ENCODE results near the gene RNF20. TPM values are rescaled to one million over a fixed set of nuclear protein-coding genes. Genes with fewer than 3 reads are reported as not detected.

Gene RNF20
- total and polyA plus RNA-seq, 2 of the 13 experiments (the other 11 are each of a cell fraction or from before 2014, with no cell fraction given): 12.7 to 37.6 TPM

- POLR2A ChIA-PET: no interaction called here
- Histone ChIP-seq H3K79me2 (ENCODE audit: insufficient read depth, low read length) (no peaks in the 10 kb centered on the region), H3K9me3 (ENCODE audit: low read length) (no peaks in the 10 kb centered on the region), H3K9ac (ENCODE audit: insufficient read depth, low read depth, low read length) (no peak overlapping the region), H3K27me3 (ENCODE audit: control insufficient read depth in 1 of 2, insufficient read depth in 2 of 2, low read length in 2 of 2) (peaks cover 0 to 6% of the 10 kb centered on the region in 2 experiments; a peak in 1 of 5 replicates), H3K36me3 (replicated peaks in 1 of 2; ENCODE audit: control insufficient read depth in 1 of 2, insufficient read depth in 2 of 2, low read length in 2 of 2) (no peaks in the 10 kb centered on the region), H3K4me3 (replicated peaks in 1 of 3; ENCODE audit: insufficient read depth in 1 of 3, low read depth in 2 of 3, low read length in 3 of 3) (no peak overlapping the region), H3K27ac (ENCODE audit: extremely low read length, insufficient read depth, low read length) (no peak overlapping the region), H2AFZ (ENCODE audit: low read length) (no peak overlapping the region), H4K20me1 (ENCODE audit: insufficient read depth, low read length) (no peaks in the 10 kb centered on the region), H3K4me2 (ENCODE audit: low read depth, low read length) (no peak overlapping the region), H3K4me1 (ENCODE audit: insufficient read depth, low read length) (peaks cover 2% of the 10 kb centered on the region)
- CTCF ChIA-PET (ENCODE audit: low intra/inter-chr PET ratio, low total read pairs): no interaction called here
- ATAC-seq (no peak), FAIRE-seq (no peak), DNase-seq (ENCODE audit: low spot score) (no peak)
- TF ChIP-seq ZNF607 (CRISPR knock-in tag; IDR thresholded peaks at IDR 0.05; ENCODE audit: borderline replicate concordance) (no peak), ZNF724P (CRISPR knock-in tag; IDR thresholded peaks at IDR 0.05; ENCODE audit: borderline replicate concordance) (no peak), RERE (CRISPR knock-in tag; IDR thresholded peaks at IDR 0.05; ENCODE audit: low read depth) (no peak), ZNF180 (CRISPR knock-in tag; IDR thresholded peaks at IDR 0.05; ENCODE audit: borderline replicate concordance, low read depth) (no peak), TCF12 (IDR thresholded peaks at IDR 0.05) (no peak), TCF12 (CRISPR knock-in tag; IDR thresholded peaks at IDR 0.05) (no peak), ZMYM2 (CRISPR knock-in tag; IDR thresholded peaks at IDR 0.05) (no peak), SATB2 (CRISPR knock-in tag; IDR thresholded peaks at IDR 0.05) (no peak), AHDC1 (CRISPR knock-in tag; IDR thresholded peaks at IDR 0.05; ENCODE audit: borderline replicate concordance) (no peak), PAX8 (CRISPR knock-in tag; IDR thresholded peaks at IDR 0.05; ENCODE audit: borderline replicate concordance) (no peak)
- in situ Hi-C loops (cut with HindIII; ENCODE audit: extremely low pct_ligation_motif_present, low pct_unique_long_range_greater_than_20kb): no loop called here
- no TSS peak for BruUV-seq (replicated peaks)
- 63% methylated on average over 2 of the region's 2 CpGs for WGBS (ENCODE audit: low lambda C conversion rate)
- intact Hi-C loops (cut with micrococcal nuclease; ENCODE audit: unreplicated experiment): no loop called here
These were observed 22.6 kb upstream of the RNF20 start for GRCh38 chr9:101511009-101511408.

Data from HepG2 (cell line).